HUES48 (cell line): Measurements from ENCODE around the gene HCFC1R1.
A peak's percentile ranks its signal among the peaks of the same experiment; 100 is the strongest.

Source experiments
- H3K27ac ChIP-seq: one replicate; pipeline ENCODE4 v1.7.0; 2013; ENCODE audit warnings: low read depth, low read length, inconsistent platforms
- H3K27me3 ChIP-seq: 2 replicates; pipeline ENCODE4 v1.6.1; 2013; ENCODE audit warnings: mild to moderate bottlenecking, low read length; ENCODE audit not compliant: control insufficient read depth, insufficient read depth
- H3K36me3 ChIP-seq: 2 replicates; pipeline ENCODE4 v1.6.1; 2013; ENCODE audit warnings: low read length; ENCODE audit not compliant: control insufficient read depth, insufficient read depth
- H3K4me1 ChIP-seq: 2 replicates; pipeline ENCODE4 v1.6.1; 2013; ENCODE audit warnings: mild to moderate bottlenecking, low read length; ENCODE audit not compliant: control insufficient read depth, insufficient read depth
- H3K4me3 ChIP-seq: 2 replicates; pipeline ENCODE4 v1.5.1; 2013; ENCODE audit warnings: mild to moderate bottlenecking, low read depth, low read length
- H3K9ac ChIP-seq: 2 replicates; pipeline ENCODE4 v1.6.1; 2013; ENCODE audit warnings: mild to moderate bottlenecking, low read depth, low read length, moderate library complexity
- H3K9me3 ChIP-seq: 2 replicates; pipeline ENCODE4 v1.6.1; 2013; ENCODE audit warnings: low read length; ENCODE audit not compliant: control insufficient read depth, insufficient read depth

Gene HCFC1R1

DNA sequence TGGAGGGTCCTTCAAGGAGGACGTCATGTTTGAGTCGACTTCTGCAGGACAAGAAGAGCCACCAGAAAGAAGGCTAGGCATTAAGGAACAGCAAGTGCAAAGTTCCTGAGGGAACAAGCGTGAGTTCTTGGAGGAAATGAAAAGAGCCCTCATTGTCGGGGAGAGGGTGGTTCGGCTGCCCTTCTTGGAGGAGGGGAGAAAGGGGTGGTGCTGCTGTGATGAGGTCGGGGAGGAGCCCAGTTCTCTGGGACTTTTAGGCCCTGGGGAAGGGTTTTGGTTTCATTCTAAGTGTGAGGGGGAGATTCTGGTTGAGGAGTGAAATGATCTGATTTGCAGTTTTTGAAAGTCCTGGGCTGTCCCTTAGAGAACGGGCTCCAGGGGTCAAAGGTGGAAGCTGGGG, 8.9 kb upstream of the HCFC1R1 start:
- H3K9ac ChIP-seq: no peak overlapping the region
- no peaks in the 10 kb centered on the region for H3K36me3 ChIP-seq
- no peak overlapping the region for H3K27ac ChIP-seq
- H3K4me1 ChIP-seq: peaks cover 13% of the 10 kb centered on the region; the same call in 1 of the 2 replicates
- peaks cover 10% of the 10 kb centered on the region for H3K27me3 ChIP-seq
- no peaks in the 10 kb centered on the region for H3K9me3 ChIP-seq
- no peak overlapping the region for H3K4me3 ChIP-seq

DNA sequence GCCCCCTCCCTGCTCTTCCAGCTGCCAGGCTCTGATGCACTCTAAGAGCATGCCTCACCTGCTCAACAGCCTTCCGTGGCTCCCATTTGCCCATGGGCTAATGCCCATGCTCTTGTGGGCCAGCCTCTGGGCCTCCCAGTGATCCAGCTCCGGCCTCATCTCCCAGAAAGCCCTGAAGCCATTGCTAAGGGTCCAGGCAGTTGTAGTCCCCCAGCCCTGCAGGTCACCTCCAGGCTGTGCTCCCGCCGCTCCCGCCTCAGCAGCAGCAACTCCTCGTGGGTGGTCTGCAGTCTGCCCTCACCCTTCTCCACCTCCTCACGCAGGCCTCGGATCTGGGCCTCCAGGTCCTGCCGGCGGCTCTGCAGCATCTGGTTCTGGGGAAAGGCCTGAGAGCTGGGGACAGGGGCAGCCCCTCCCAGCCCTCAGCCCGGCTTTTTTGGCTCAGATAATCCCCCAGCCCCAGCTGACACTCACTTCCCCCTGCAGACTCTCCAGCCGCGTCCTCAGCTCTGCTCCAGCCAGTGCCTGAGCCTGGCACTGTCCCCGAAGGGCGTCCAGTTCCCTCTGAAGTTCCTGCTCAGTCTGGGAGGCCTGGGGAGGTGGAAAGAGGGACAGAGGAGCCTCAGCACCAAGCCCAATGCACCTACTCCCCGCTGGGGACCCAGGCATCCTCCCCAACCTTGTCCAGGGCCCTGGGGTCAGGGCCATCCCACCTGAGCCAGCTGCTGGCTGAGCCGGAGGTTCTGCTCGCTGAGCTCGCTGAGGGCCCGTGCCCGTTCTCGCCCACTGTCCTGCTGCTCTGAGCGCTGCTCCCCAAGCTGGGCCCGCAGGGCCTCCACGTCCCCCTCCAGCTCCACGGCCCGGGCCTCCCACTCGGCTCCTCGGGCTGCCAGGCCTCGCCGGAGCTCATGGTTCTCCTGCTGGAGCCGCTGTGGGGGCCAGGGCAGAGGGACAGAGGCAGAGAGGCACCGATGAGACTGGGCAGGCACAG, 6.8 kb upstream of the HCFC1R1 start:
- Histone ChIP-seq H3K4me1 (peaks cover 12% of the 10 kb centered on the region; the same call in 1 of the 2 replicates), H3K9me3 (no peaks in the 10 kb centered on the region), H3K9ac (no peak overlapping the region), H3K27ac (no peak overlapping the region), H3K36me3 (peaks cover 20% of the 10 kb centered on the region), H3K27me3 (peaks cover 6% of the 10 kb centered on the region), H3K4me3 (no peak overlapping the region)

DNA sequence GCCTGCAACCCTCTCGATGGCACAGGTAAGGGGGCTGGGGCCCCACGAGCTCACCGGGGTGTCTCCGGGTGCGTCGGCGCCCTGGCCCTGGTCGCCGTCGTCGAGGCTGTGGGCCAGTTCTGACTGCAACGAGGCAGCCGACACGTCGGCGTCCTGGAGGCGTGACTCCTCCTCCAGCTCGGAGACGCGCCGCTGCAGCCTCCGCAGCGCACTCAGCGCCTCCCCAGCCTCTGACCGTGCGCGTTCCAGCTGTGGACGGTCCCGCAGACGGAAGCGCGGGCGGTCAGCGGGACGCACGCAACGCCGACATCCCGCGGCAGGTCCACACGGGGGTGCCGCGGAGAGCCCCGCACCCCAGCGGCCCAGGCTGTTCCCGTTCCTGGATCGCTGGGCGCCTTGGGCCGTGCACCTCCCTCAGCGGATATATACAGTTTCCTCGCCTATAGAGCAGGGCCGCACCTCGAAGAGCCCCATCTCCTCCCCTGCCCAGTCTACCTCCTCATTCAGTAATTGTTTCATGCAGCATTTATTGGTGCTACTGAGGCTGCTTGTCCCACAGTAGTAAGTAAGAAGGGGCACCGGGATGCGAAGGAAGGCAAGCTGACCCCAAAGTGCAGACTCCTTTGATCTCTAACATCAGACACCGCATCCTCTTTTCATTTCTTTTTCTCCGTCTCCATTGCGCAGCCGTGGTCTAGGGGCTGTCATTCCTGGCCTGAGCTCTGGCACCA, 5.9 kb upstream of the HCFC1R1 start:
- Histone ChIP-seq H3K27ac (no peak overlapping the region), H3K27me3 (peaks cover 4% of the 10 kb centered on the region), H3K4me3 (no peak overlapping the region), H3K9me3 (no peaks in the 10 kb centered on the region), H3K36me3 (peaks cover 20% of the 10 kb centered on the region), H3K9ac (no peak overlapping the region), H3K4me1 (peaks cover 11% of the 10 kb centered on the region; the same call in 1 of the 2 replicates)

DNA sequence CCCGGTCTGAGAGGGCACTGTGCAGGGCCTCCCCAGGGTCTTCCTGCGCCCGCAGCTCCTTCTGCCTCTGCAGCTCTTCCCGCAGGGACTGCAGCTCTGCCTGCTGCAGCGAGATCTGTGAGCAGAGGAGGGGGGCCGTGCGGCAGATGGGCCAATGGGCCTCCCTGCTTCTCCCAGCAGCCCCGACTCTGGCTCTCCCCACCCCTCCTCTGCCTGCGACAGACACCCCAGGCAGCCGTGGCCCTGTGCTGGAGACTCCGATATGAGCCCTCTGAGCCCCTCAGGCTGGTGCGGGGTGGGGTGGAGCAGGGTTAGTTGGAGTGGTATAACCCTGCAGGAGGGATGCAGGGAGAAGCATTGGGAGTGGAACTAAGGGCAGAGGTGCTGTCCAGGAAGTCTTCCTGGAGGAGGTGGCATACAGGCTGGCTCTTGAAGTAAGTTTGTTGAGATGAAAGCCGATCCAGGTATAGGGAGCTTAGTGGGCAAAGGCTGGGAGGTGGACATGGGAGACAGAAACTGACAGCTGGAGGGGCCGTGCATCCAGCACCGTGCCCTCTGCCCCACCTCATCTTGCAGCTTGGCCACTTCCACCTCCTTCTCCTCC, 5.1 kb upstream of the HCFC1R1 start:
- H3K9ac ChIP-seq: no peak overlapping the region
- peaks cover 20% of the 10 kb centered on the region for H3K36me3 ChIP-seq
- peaks cover 11% of the 10 kb centered on the region; the same call in 1 of the 2 replicates for H3K4me1 ChIP-seq
- H3K27me3 ChIP-seq: peaks cover 4% of the 10 kb centered on the region
- no peak overlapping the region for H3K4me3 ChIP-seq
- no peak overlapping the region for H3K27ac ChIP-seq
- no peaks in the 10 kb centered on the region for H3K9me3 ChIP-seq

DNA sequence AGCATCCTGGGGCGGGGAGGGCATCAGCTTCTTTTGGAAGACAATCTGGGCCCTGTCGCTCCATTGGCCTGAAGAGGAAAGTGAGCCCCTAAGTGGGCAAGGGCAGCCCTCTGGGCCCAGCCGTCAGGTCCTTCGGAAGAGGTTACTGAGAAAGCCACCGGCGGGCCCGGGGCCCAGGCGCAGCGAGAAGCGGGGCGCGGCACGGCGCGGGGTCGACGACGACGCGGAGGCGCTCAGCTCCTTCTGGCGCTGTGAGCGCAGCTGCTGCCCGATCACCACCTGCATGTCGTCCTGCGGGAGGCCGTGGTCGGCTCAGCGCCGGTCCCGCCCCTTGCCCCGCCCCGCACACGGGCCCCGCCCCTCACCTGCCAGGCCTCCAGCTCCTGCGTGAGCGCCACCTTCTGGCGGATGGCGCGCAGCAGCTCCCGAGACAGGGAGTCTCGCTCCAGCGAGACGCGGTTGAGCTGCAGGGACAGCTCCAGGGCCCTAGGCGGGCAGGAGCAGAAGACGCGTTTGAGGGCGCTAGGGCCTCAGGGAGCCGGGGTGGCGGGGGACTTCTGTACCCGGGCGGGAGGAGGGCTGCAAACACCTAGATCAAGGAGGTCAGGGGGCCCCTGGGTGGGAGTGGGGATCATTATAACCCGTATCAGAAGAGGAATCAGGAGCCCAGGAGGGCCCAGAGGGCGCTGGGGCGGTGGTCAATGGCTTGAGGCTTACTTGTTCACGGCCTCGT, 4.4 kb upstream of the HCFC1R1 start:
- Histone ChIP-seq H3K9ac (0 out of 2 replicates have a peak overlapping the region, but pooled peaks have one; percentile 15), H3K4me1 (peaks cover 11% of the 10 kb centered on the region; the same call in 1 of the 2 replicates), H3K27ac (peak overlapping the region; percentile 46), H3K27me3 (peaks cover 4% of the 10 kb centered on the region), H3K9me3 (no peaks in the 10 kb centered on the region), H3K36me3 (peaks cover 20% of the 10 kb centered on the region), H3K4me3 (peak overlapping the region; percentile 32; the same call in 1 of the 2 replicates)

DNA sequence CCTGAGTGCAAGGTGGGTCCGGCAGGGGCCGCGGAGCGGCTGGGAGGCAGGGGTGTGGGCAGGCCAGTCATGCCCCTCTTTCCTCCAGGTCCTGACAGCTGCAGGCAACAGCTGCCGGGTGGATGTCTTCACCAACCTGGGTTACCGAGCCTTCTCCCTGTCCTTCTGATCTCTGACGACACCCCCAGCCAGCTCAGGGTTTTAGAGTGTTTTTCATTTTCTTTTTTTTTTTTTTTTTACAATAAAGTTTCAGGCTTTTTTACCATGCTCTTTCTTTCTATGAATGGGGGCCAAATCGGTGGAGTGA, 3.7 kb upstream of the HCFC1R1 start:
- Histone ChIP-seq H3K27me3 (peaks cover 4% of the 10 kb centered on the region), H3K9me3 (no peaks in the 10 kb centered on the region), H3K36me3 (peaks cover 20% of the 10 kb centered on the region), H3K9ac (no peak overlapping the region), H3K27ac (no peak overlapping the region), H3K4me3 (no peak overlapping the region), H3K4me1 (peaks cover 17% of the 10 kb centered on the region)

DNA sequence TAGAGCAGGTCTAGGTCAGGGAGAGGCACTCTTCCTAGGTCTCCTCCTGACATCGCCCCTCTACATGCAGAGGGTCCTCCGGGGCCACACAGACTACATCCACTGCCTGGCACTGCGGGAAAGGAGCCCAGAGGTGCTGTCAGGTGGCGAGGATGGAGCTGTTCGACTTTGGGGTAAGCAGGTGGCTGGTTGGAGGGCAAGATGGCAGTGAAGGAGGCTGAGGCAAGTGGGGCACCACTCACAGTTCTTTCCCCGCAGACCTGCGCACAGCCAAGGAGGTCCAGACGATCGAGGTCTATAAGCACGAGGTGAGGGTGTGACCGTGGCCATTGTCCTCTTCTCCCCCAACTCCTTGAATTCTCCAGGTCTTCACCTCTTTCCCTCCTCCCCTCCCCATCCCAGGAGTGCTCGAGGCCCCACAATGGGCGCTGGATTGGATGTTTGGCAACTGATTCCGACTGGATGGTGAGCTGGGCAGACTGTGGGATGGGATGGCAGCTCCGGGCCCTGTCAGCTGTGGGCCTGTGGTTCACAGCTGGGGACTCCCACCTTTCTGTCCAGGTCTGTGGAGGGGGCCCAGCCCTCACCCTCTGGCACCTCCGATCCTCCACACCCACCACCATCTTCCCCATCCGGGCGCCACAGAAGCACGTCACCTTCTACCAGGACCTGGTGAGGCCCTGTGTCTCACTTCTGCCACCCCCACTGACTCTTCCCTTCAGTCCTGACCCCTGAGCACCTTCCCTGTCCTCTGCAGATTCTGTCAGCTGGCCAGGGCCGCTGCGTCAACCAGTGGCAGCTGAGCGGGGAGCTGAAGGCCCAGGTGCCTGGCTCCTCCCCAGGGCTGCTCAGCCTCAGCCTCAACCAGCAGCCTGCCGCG, 3.1 kb upstream of the HCFC1R1 start:
- Histone ChIP-seq H3K27ac (no peak overlapping the region), H3K36me3 (peaks cover 23% of the 10 kb centered on the region), H3K9me3 (no peaks in the 10 kb centered on the region), H3K9ac (no peak overlapping the region), H3K4me3 (no peak overlapping the region), H3K4me1 (peaks cover 22% of the 10 kb centered on the region), H3K27me3 (peaks cover 4% of the 10 kb centered on the region)

DNA sequence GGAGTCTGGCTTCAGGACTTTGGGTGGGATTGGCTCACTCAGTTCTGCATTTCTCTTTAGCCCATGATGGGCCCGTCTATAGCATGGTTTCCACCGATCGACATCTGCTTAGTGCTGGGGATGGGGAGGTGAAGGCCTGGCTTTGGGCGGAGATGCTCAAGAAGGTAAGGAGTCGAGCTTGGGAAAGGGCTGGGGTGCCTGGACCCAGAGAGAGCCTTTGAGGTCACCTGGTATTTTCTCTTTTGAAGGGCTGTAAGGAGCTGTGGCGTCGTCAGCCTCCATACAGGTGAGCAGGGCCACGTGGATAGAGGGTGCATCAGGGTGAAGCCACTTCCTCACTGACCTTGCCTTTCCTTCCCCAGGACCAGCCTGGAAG, 2.2 kb upstream of the HCFC1R1 start:
- Histone ChIP-seq H3K36me3 (peaks cover 23% of the 10 kb centered on the region), H3K4me1 (peaks cover 19% of the 10 kb centered on the region), H3K27ac (no peak overlapping the region), H3K9ac (no peak overlapping the region), H3K9me3 (no peaks in the 10 kb centered on the region), H3K27me3 (peaks cover 4% of the 10 kb centered on the region), H3K4me3 (no peak overlapping the region)

DNA sequence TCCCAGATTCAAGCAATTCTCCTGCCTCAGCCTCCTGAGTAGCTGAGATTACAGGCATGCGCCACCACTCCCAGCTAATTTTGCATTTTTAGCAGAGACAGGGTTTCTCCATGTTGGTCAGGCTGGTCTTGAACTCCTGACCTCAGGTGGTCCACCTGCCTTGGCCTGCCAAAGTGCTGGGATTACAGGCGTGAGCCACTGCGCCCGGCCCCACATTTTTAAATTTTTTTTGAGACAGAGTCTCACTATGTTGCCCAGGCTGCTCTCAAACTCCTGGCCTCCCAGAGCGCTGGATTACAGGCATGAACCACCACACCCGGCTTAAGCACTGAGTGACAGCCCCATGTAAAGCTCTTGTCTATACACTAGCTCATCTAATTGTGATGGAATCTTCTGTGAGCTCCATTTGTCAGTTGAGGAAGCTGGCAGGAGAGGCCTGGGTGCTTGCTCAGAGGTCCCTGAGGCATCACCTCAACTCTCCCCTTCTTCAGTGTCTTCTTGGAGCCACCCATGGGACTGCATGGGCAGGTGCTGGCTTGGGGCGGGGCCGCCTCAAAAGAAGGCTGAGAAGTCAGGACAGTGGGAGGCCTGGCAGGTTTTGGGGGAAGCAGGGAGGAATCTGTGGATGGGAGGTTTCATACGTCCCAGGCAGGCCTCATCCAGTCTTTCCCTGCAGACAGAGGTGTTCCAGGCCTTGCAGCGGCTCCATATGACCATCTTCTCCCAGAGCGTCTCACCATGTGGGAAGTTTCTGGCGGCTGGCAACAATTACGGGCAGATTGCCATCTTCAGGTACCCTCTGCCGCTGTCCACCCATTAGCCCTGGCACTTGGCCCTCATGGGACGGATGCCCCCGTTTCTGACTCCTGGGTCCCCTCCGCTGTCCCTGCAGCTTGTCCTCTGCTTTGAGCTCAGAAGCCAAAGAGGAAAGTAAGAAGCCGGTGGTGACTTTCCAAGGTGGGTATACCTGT, 1.6 kb upstream of the HCFC1R1 start:
- Histone ChIP-seq H3K4me1 (peaks cover 19% of the 10 kb centered on the region), H3K27ac (no peak overlapping the region), H3K4me3 (no peak overlapping the region), H3K9me3 (no peaks in the 10 kb centered on the region), H3K27me3 (peaks cover 4% of the 10 kb centered on the region), H3K9ac (no peak overlapping the region), H3K36me3 (peaks cover 23% of the 10 kb centered on the region)
